Ammon's horn (tissue), 1 donor: ENCODE results near the gene ARL3.
"Not testable (repeated sequence)": the region's sequence is repeated elsewhere in the genome, so short reads cannot be mapped to it uniquely, and the experiment has no call there.

Experiments used
- DNase-seq: peaks from one replicate; pipeline ENCODE4 v3.0.0-alpha.2; 2016; ENCODE audit warnings: low spot score

ARL3 gene

GRCh38 chr10:102673236-102673818 lies 40.9 kb downstream of the ARL3 start:
- no peak for DNase-seq

GRCh38 chr10:102670871-102671434 lies 43.2 kb downstream of the ARL3 start:
- DNase-seq, result peak; percentile 33

GRCh38 chr10:102670065-102670670 lies 44.0 kb downstream of the ARL3 start:
- no peak for DNase-seq

- DNase-seq, result peak; percentile 48
Measured at GRCh38 chr10:102669206-102670064, 44.8 kb downstream of the ARL3 start.

GRCh38 chr10:102668326-102669107 lies 45.7 kb downstream of the ARL3 start:
- peak; percentile 31 for DNase-seq

GRCh38 chr10:102667411-102667810 lies 46.8 kb downstream of the ARL3 start:
- DNase-seq, result not testable (repeated sequence)

GRCh38 chr10:102665904-102666509 lies 48.2 kb downstream of the ARL3 start:
- DNase-seq, result no peak

- DNase-seq, result no peak
Measured at GRCh38 chr10:102661658-102662028, 52.6 kb downstream of the ARL3 start.

- peak; percentile 69 for DNase-seq
Measured at GRCh38 chr10:102660888-102661657, 53.1 kb downstream of the ARL3 start.

GRCh38 chr10:102658802-102659201 lies 55.4 kb downstream of the ARL3 start:
- no peak for DNase-seq

GRCh38 chr10:102657984-102658724 lies 56.0 kb downstream of the ARL3 start:
- no peak for DNase-seq

GRCh38 chr10:102657451-102657850 lies 56.7 kb downstream of the ARL3 start:
- no peak for DNase-seq

- no peak for DNase-seq
Measured at GRCh38 chr10:102656791-102657371, 57.3 kb downstream of the ARL3 start.

GRCh38 chr10:102656026-102656425 lies 58.2 kb downstream of the ARL3 start:
- DNase-seq, result no peak

GRCh38 chr10:102654969-102655368 lies 59.2 kb downstream of the ARL3 start:
- DNase-seq, result no peak

- no peak for DNase-seq
Measured at GRCh38 chr10:102654566-102654965, 59.6 kb downstream of the ARL3 start.

GRCh38 chr10:102653060-102653459 lies 61.1 kb downstream of the ARL3 start:
- no peak for DNase-seq

- DNase-seq, result no peak
Measured at GRCh38 chr10:102652170-102652916, 61.9 kb downstream of the ARL3 start.
